ENCODE data around the gene MKRN2.

The MKRN2 gene

GRCh38 chr3:12553921-12554391 lies 2.9 kb upstream of the MKRN2 start:
- DNase-seq (ENCODE audit: low read depth in 2 of 2): no peak

GRCh38 chr3:12556314-12556689 lies 585 bp upstream of the MKRN2 start:
- DNase-seq (ENCODE audit: low read depth in 2 of 2): no peak

- DNase-seq (ENCODE audit: low read depth in 2 of 2): no peak
Observed at GRCh38 chr3:12557473-12558100, 700 bp downstream of the MKRN2 start.

- no peak for DNase-seq (ENCODE audit: low read depth in 2 of 2)
Observed at GRCh38 chr3:12558706-12559105, 1.8 kb downstream of the MKRN2 start.

- DNase-seq (ENCODE audit: low read depth in 2 of 2): no peak
Observed at GRCh38 chr3:12559520-12559919, 2.6 kb downstream of the MKRN2 start.

- DNase-seq (ENCODE audit: low read depth in 2 of 2): no peak
Observed at GRCh38 chr3:12560505-12561190, 3.8 kb downstream of the MKRN2 start.

- no peak for DNase-seq (ENCODE audit: low read depth in 2 of 2)
Observed at GRCh38 chr3:12561397-12561796, 4.5 kb downstream of the MKRN2 start.

- DNase-seq (ENCODE audit: low read depth in 2 of 2): no peak
Observed at GRCh38 chr3:12562451-12562850, 5.6 kb downstream of the MKRN2 start.

- no peak for DNase-seq (ENCODE audit: low read depth in 2 of 2)
Observed at GRCh38 chr3:12566976-12567375, 10.1 kb downstream of the MKRN2 start.

GRCh38 chr3:12568747-12569146 lies 11.9 kb downstream of the MKRN2 start:
- DNase-seq (ENCODE audit: low read depth in 2 of 2): no peak

- no peak for DNase-seq (ENCODE audit: low read depth in 2 of 2)
Observed at GRCh38 chr3:12569836-12570235, 12.9 kb downstream of the MKRN2 start.

GRCh38 chr3:12571986-12572385 lies 15.1 kb downstream of the MKRN2 start:
- no peak for DNase-seq (ENCODE audit: low read depth in 2 of 2)

- DNase-seq (ENCODE audit: low read depth in 2 of 2): no peak
Observed at GRCh38 chr3:12574131-12574530, 17.2 kb downstream of the MKRN2 start.

- DNase-seq (ENCODE audit: low read depth in 2 of 2): no peak
Observed at GRCh38 chr3:12574661-12575060, 17.8 kb downstream of the MKRN2 start.

- no peak for DNase-seq (ENCODE audit: low read depth in 2 of 2)
Observed at GRCh38 chr3:12577379-12577778, 20.5 kb downstream of the MKRN2 start.

- DNase-seq (ENCODE audit: low read depth in 2 of 2): no peak
Observed at GRCh38 chr3:12578742-12579141, 21.9 kb downstream of the MKRN2 start.

- no peak for DNase-seq (ENCODE audit: low read depth in 2 of 2)
Observed at GRCh38 chr3:12579456-12579855, 22.6 kb downstream of the MKRN2 start.

GRCh38 chr3:12579905-12580304 lies 23.0 kb downstream of the MKRN2 start:
- no peak for DNase-seq (ENCODE audit: low read depth in 2 of 2)

- DNase-seq (ENCODE audit: low read depth in 2 of 2): no peak
Observed at GRCh38 chr3:12582730-12583129, 25.8 kb downstream of the MKRN2 start.

GRCh38 chr3:12583280-12583679 lies 26.4 kb downstream of the MKRN2 start:
- no peak for DNase-seq (ENCODE audit: low read depth in 2 of 2)

- no peak for DNase-seq (ENCODE audit: low read depth in 2 of 2)
Observed at GRCh38 chr3:12584083-12584482, 27.2 kb downstream of the MKRN2 start.

GRCh38 chr3:12585181-12585580 lies 28.3 kb downstream of the MKRN2 start:
- no peak for DNase-seq (ENCODE audit: low read depth in 2 of 2)

- no peak for DNase-seq (ENCODE audit: low read depth in 2 of 2)
Observed at GRCh38 chr3:12585970-12586369, 29.1 kb downstream of the MKRN2 start.

GRCh38 chr3:12586403-12586802 lies 29.5 kb downstream of the MKRN2 start:
- no peak for DNase-seq (ENCODE audit: low read depth in 2 of 2)

Data from stimulated activated CD8-positive, alpha-beta memory T cell treated with anti-CD3 and anti-CD28 coated beads, Interleukin-2, amount 100 ng/mL, for 1 hour (primary cell).